Right lobe of liver (tissue), 6 donors: Measurements from ENCODE around the gene CACNA1S. TPM values are rescaled to one million over a fixed set of nuclear protein-coding genes. Genes with fewer than 3 reads are reported as not detected.

ENCODE experiments used
- ATAC-seq, 4 donors: fragments of 200-7000 bp; cut with Tn5 transposase; one replicate each; pipeline ENCODE4 v1.9.1; 2020; ENCODE audit warnings: mild to moderate bottlenecking in 4 of 4, moderate library complexity in 4 of 4
- DNase-seq, 3 donors: peaks; one replicate each; pipeline ENCODE4 v3.0.0-alpha.2; 2020
- H3K27ac ChIP-seq, 3 donors: fragments of 200-600 bp; one replicate each; pipeline ENCODE4 v1.8.0; 2022
- H3K27me3 ChIP-seq, 2 donors: fragments of 200-600 bp; one replicate each; pipeline ENCODE4 v1.8.0; 2022
- H3K36me3 ChIP-seq, 4 donors: fragments of 200-600 bp; sonication (generic) in 1 of 4; one replicate each; pipeline versions ENCODE4 v1.5.1 to v1.8.0; 2017 to 2022; ENCODE audit warnings: control low read depth in 1 of 4
- H3K4me1 ChIP-seq, 4 donors: fragments of 200-600 bp; sonication (generic) in 1 of 4; one replicate each; pipeline versions ENCODE4 v1.5.1 to v1.8.0; 2017 to 2022; ENCODE audit warnings: control low read depth in 1 of 4
- H3K4me3 ChIP-seq, 3 donors: fragments of 200-600 bp; one replicate each; pipeline ENCODE4 v1.8.0; 2022
- H3K9me3 ChIP-seq, 4 donors: fragments of 200-600 bp; sonication (generic) in 1 of 4; one replicate each; pipeline versions ENCODE4 v1.5.1 to v1.8.0; 2017 to 2022; ENCODE audit warnings: control low read depth in 1 of 4
- POLR2A ChIP-seq: fragments of 450-650 bp; IDR thresholded peaks from one replicate; pipeline ENCODE4 v1.6.1; 2017; ENCODE audit warnings: antibody characterized with exemption, mild to moderate bottlenecking
- WGBS: methylation state at CpG from one replicate; pipeline ENCODE4 v1.1.6; 2018; ENCODE audit warnings: low coverage, low lambda C conversion rate; ENCODE audit not compliant: insufficient coverage; ENCODE audit errors: missing lambda C conversion rate; 5-methylcytosine and 5-hydroxymethylcytosine counted together
- intact Hi-C, 2 donors: fragments of 100-400 bp; cut with DNase I; formaldehyde crosslinking; loops; one replicate each; pipeline versions ENCODE4 v1.11.2 to v1.14.1; 2022
- total RNA-seq, 6 experiments: library from RNA; depleted of rRNA in 2 of 6; stranded (reverse); fragments of >200 nt in 2 of 6; fragmentation: NEBNext Ultra II Directional in 3 of 6; extraction: Animal tissue kit (Norgen Biotek cat#: 25700) in 3 of 6; gene quantifications; one replicate each; pipeline versions ENCODE4 v1.1.0 to v1.2.4, GENCODE V29; 2016 to 2023
- TF ChIP-seq, protein P1 (sequence below), 4 donors: fragments of 200-600 bp in 3 of 4; fragments of 450-650 bp in 1 of 4; IDR thresholded peaks; one replicate each; pipeline versions ENCODE4 v1.5.1 to v1.8.0; 2016 to 2022; ENCODE audit warnings: antibody characterized with exemption in 4 of 4, mild to moderate bottlenecking in 2 of 4
- donor health status: DM: no; HTN: yes; CAD: no.
- donor health status: DM: no; HTN: no; CAD: no.
- donor health status: DM: no; HTN: no; CAD: no.
- donor health status: DM: no; HTN: yes; CAD: no.
- donor health status: DM: no; HTN: yes; CAD: no.

CACNA1S gene
- total RNA-seq, 6 experiments from 2014 or later = 0.12 TPM; not detected in 5

GRCh38 chr1:201013031-201013485 lies 99.2 kb downstream of the CACNA1S start:
- Histone ChIP-seq H3K9me3 (no peaks in the 10 kb centered on the region), H3K36me3 (no peaks in the 10 kb centered on the region), H3K27ac (no peak overlapping the region), H3K4me1 (peaks cover 0 to 5% (median 0%) of the 10 kb centered on the region in 4 donors), H3K27me3 (no peaks in the 10 kb centered on the region), H3K4me3 (no peak overlapping the region)
- intact Hi-C loops = no loop called here
- TF ChIP-seq, protein P1, sequence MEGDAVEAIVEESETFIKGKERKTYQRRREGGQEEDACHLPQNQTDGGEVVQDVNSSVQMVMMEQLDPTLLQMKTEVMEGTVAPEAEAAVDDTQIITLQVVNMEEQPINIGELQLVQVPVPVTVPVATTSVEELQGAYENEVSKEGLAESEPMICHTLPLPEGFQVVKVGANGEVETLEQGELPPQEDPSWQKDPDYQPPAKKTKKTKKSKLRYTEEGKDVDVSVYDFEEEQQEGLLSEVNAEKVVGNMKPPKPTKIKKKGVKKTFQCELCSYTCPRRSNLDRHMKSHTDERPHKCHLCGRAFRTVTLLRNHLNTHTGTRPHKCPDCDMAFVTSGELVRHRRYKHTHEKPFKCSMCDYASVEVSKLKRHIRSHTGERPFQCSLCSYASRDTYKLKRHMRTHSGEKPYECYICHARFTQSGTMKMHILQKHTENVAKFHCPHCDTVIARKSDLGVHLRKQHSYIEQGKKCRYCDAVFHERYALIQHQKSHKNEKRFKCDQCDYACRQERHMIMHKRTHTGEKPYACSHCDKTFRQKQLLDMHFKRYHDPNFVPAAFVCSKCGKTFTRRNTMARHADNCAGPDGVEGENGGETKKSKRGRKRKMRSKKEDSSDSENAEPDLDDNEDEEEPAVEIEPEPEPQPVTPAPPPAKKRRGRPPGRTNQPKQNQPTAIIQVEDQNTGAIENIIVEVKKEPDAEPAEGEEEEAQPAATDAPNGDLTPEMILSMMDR (IDR thresholded peaks at IDR 0.05) = no peak
- no peak for TF ChIP-seq POLR2A
- 33% methylated on average over 3 of the region's 4 CpGs for WGBS
- ATAC-seq (peak in 2 of 4 donors; percentile 18 to 26), DNase-seq (no peak)

- intact Hi-C loops = no loop called here
- ATAC-seq (no peak), DNase-seq (no peak)
- no peaks in the 10 kb centered on the region for H3K9me3 ChIP-seq
- no peak overlapping the region for H3K27ac ChIP-seq
- H3K36me3 ChIP-seq = no peaks in the 10 kb centered on the region
- 71% methylated on average over 1 of the region's 3 CpGs for WGBS
- TF ChIP-seq, protein P1 (IDR thresholded peaks at IDR 0.05) = no peak
- TF ChIP-seq POLR2A = no peak
- no peak overlapping the region for H3K4me3 ChIP-seq
- H3K4me1 ChIP-seq = peaks cover 0 to 5% (median 0%) of the 10 kb centered on the region in 4 donors
- H3K27me3 ChIP-seq = no peaks in the 10 kb centered on the region
Observed at GRCh38 chr1:201011616-201012015, 100.6 kb downstream of the CACNA1S start.

- no peaks in the 10 kb centered on the region for H3K4me1 ChIP-seq
- no peaks in the 10 kb centered on the region for H3K27me3 ChIP-seq
- DNase-seq = no peak
- no CpG with 5 or more reads among the region's 11 CpGs for WGBS
- TF ChIP-seq, protein P1 (IDR thresholded peaks at IDR 0.05) = no peak
- no peak for TF ChIP-seq POLR2A
- no peaks in the 10 kb centered on the region for H3K36me3 ChIP-seq
- no peak for ATAC-seq
- H3K4me3 ChIP-seq = no peak overlapping the region
- intact Hi-C loops = no loop called here
- no peaks in the 10 kb centered on the region for H3K9me3 ChIP-seq
- no peak overlapping the region for H3K27ac ChIP-seq
Observed at GRCh38 chr1:201009962-201010645, 102.1 kb downstream of the CACNA1S start.

DNA sequence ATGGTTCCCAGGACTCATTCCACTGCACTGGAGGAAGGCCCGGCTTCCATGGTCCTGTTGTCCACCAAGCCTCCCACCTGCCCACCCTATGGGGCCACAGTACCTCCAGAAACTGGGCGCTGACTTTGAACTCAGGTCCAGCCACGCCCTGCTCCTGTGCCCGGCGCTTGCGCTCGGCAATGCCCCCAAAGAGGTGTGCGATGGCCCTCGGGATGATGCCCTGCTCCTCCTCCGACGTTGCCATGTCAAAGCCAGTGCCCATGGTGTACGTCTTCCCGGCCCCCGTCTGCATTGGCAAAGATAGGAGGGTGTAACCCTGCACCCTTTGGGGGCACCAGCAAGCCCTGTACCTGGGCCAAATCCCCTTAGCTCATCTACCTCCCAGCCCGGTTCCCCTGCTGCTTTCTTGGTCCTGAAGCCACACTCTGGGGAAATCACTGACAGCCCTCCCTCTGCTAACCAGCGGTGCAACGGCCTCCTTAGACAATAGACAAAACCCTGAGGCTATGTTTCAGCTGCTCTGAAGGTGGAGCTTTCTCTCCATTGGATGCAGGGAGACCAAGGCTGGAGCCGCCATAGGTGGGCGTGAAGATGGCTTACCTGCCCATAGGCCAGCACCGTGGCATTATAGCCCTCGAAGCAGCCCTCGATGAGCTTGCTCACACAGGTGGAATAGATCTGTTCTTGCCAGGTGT lies 103.4 kb downstream of the CACNA1S start:
- 94% methylated on average over 5 of the region's 22 CpGs for WGBS
- Histone ChIP-seq H3K27ac (no peak overlapping the region), H3K9me3 (no peaks in the 10 kb centered on the region), H3K36me3 (no peaks in the 10 kb centered on the region), H3K4me3 (no peak overlapping the region), H3K27me3 (no peaks in the 10 kb centered on the region), H3K4me1 (no peaks in the 10 kb centered on the region)
- DNase-seq = no peak
- no peak for ATAC-seq
- intact Hi-C loops = no loop called here
- TF ChIP-seq, protein P1 (IDR thresholded peaks at IDR 0.05) = no peak
- TF ChIP-seq POLR2A = no peak
